ENCODE measurements around the gene SLC29A3. TPM values are rescaled to one million over a fixed set of nuclear protein-coding genes. Genes with fewer than 3 reads are reported as not detected.

The SLC29A3 gene
- total RNA-seq (2021; ENCODE audit: unreplicated experiment) (7.6 TPM), Bru-seq, nascent RNA (percentile 51 among the genes with signal in this experiment), BruChase-seq, experiment 1, labeled RNA remaining after a 2-hour chase (percentile 45 among the genes with signal in this experiment), BruChase-seq, experiment 2, labeled RNA remaining after a 6-hour chase (percentile 43 among the genes with signal in this experiment)
- polyA plus RNA-seq (2012; ENCODE audit: insufficient read length) = 7.1 TPM
- long read RNA-seq, partial matches to known transcripts = 1 of 7 reads
- long read RNA-seq, other reads (novel, unspliced or antisense) = 1 of 7 reads

DNA sequence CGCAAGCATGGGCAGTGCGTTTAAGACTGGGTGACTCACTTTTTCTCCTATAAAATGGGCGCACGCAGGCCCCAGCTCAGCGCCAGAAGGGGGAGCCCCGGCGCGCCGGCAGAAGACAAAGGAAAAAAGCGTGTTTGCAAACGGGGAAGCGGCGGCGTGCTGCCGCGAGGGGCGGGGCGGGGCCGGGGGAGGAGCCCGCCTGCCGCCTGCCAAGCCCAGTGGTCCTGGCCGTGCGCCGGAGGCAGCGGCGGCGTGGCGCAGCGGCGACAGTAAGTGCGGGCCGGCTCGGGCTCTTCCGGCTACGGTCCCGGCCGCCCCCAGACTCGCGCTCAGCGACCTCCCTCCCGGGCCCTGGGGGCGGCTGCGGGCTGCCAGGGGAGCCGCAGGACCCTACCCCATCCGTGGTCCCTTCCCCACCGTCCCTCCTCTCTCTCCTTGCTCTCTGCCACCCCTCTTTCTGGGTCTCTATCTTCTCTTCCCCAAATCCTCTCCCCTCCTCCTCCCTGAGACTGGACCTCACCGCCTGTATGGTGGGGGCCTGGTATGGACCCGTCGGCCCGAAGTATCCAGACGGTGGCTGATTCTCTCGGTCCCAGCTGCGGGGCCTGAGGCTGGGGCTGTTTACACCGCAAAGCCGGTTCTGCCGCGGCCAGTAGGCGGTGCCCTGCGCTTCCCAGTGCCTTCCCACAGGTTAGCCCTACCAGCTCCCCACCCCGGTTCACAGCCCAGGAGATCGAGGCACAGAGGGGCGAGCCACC, at the start of gene SLC29A3:
Gene SLC29A3, plus strand, starts transcription at position 218 of the 758 bp plus-strand sequence. Its CDS starts 51 bp downstream, at position 269.
- in situ Hi-C loops (cut with HindIII; ENCODE audit: low pct_unique_long_range_greater_than_20kb, low sequenced_read_pairs) = no loop called here
- CTCF ChIA-PET = interaction anchor here (0.6 to 1.4 kb wide), 10 partner anchors 17 to 521 kb away, joined by 3 to 9 read pairs (median 5); no protein-coding TSS in a partner anchor
- DNase-seq (ENCODE audit: low read depth, low spot score) (no peak), ATAC-seq (peak; percentile 95)
- intact Hi-C loops (cut with micrococcal nuclease; ENCODE audit: unreplicated experiment) = loop anchor here (5.0 to 10.0 kb wide), 2 partner anchors 63 to 496 kb away; no protein-coding TSS in a partner anchor
- no TSS peak for BruUV-seq (replicated peaks)
- no peak for TF ChIP-seq SIN3A (IDR thresholded peaks at IDR 0.05; ENCODE audit: borderline replicate concordance, insufficient read depth, low read depth, low read length)
- TF ChIP-seq TCF7L2 (IDR thresholded peaks at IDR 0.05; ENCODE audit: low read depth, low read length) = peak; percentile 74
- TF ChIP-seq, protein P1, sequence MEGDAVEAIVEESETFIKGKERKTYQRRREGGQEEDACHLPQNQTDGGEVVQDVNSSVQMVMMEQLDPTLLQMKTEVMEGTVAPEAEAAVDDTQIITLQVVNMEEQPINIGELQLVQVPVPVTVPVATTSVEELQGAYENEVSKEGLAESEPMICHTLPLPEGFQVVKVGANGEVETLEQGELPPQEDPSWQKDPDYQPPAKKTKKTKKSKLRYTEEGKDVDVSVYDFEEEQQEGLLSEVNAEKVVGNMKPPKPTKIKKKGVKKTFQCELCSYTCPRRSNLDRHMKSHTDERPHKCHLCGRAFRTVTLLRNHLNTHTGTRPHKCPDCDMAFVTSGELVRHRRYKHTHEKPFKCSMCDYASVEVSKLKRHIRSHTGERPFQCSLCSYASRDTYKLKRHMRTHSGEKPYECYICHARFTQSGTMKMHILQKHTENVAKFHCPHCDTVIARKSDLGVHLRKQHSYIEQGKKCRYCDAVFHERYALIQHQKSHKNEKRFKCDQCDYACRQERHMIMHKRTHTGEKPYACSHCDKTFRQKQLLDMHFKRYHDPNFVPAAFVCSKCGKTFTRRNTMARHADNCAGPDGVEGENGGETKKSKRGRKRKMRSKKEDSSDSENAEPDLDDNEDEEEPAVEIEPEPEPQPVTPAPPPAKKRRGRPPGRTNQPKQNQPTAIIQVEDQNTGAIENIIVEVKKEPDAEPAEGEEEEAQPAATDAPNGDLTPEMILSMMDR (IDR thresholded peaks at IDR 0.05) = peak; percentile 93
- TF ChIP-seq POLR2AphosphoS5 (IDR thresholded peaks at IDR 0.05; ENCODE audit: low read depth, low read length) = 0 out of 2 replicates have a peak, but pooled peaks have one; percentile 32
- H3K9me3 ChIP-seq (ENCODE audit: control insufficient read depth, insufficient read depth, low read depth, low read length) = no peaks in the 10 kb centered on the region
- peaks cover 10% of the 10 kb centered on the region for H3K4me1 ChIP-seq (ENCODE audit: control insufficient read depth, insufficient read depth, low read length)
- H3K4me3 ChIP-seq (ENCODE audit: low read depth in 2 of 2, low read length in 2 of 2) = peak within 1 kb of the TSS; percentile 75 to 80
- peak within 1 kb of the TSS; percentile 69 for H3K27ac ChIP-seq (ENCODE audit: low read length)
- no peaks in the 10 kb centered on the region for H3K27me3 ChIP-seq (ENCODE audit: control insufficient read depth, insufficient read depth, low read length)
- H3K36me3 ChIP-seq (ENCODE audit: control insufficient read depth, insufficient read depth, low read length) = no peaks in the 10 kb centered on the region
- POLR2A ChIA-PET = interaction anchor here (0.6 to 0.7 kb wide), 3 partner anchors 9 to 173 kb away, joined by 3 to 12 read pairs (median 9); no protein-coding TSS in a partner anchor

DNA sequence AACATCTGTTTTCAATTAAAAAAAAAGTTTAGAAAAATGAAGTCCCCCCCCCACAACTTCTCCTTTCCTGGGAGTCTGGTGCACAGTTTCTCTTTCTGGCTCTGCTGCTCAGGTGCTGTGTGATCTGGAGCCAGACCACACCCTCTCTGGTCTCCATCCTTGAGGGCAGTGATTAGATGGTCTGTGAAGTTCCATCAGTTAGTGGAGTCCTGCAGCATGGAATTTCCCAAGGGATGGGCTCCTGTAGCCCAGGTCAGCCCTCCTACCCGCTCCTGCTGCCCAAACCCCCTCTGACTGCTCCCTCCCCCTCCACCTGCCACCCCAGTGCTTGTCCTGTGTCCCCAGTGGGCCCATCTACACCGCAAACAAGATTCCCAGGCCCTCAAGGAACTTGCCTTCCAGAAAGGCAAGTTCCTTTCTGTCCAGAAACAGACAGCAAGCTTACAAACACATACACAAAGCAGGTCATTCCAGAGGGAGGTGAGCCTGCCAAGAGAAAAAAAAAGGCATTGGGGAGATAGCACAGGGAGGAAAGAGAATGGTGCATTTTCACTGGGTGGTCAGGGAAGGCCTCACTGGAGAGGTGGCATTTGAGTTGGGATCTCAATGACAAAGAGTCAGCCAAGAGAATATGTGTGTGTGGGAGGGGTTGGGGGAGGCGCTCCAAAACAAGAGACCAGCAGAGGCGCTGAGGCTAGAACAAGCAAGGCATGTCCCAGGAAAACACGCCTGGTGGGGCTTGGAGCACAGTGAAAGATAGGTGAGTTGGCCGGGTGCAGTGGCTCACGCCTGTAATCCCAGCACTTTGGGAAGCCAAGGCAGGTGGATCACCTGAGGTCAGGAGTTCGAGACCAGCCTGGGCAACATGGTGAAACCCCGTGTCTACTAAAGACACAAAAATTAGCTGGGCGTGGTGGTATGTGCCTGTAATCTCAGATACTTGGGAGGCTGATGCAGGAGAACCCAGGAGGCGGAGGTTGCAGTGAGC, 49.5 kb upstream of the SLC29A3 start:
- ChIA-PET CTCF (interaction anchor here (0.6 to 1.7 kb wide), 15 partner anchors 10 to 919 kb away, joined by 3 to 9 read pairs (median 4); partner anchors contain the start of genes CDH23 and SLC29A3), POLR2A (interaction anchor here (0.7 kb wide), 1 partner anchor 14 kb away, joined by 3 read pairs; no protein-coding TSS in a partner anchor)
- intact Hi-C loops (cut with micrococcal nuclease; ENCODE audit: unreplicated experiment) (loop anchor here (5.0 kb wide), 1 partner anchor 367 kb away; no protein-coding TSS in a partner anchor), in situ Hi-C loops (cut with HindIII; ENCODE audit: low pct_unique_long_range_greater_than_20kb, low sequenced_read_pairs) (no loop called here)
- DNase-seq (ENCODE audit: low read depth, low spot score) = no peak
- Histone ChIP-seq H3K27me3 (ENCODE audit: control insufficient read depth, insufficient read depth, low read length) (no peaks in the 10 kb centered on the region), H3K36me3 (ENCODE audit: control insufficient read depth, insufficient read depth, low read length) (no peaks in the 10 kb centered on the region), H3K27ac (ENCODE audit: low read length) (no peak overlapping the region), H3K4me3 (ENCODE audit: low read depth in 2 of 2, low read length in 2 of 2) (no peak overlapping the region), H3K4me1 (ENCODE audit: control insufficient read depth, insufficient read depth, low read length) (peaks cover 9% of the 10 kb centered on the region), H3K9me3 (ENCODE audit: control insufficient read depth, insufficient read depth, low read depth, low read length) (no peaks in the 10 kb centered on the region)
- ATAC-seq = no peak
- no TSS peak for BruUV-seq (replicated peaks)
- TF ChIP-seq TCF7L2 (IDR thresholded peaks at IDR 0.05; ENCODE audit: low read depth, low read length) (no peak), SIN3A (IDR thresholded peaks at IDR 0.05; ENCODE audit: borderline replicate concordance, insufficient read depth, low read depth, low read length) (no peak), POLR2AphosphoS5 (IDR thresholded peaks at IDR 0.05; ENCODE audit: low read depth, low read length) (no peak), REST (IDR thresholded peaks at IDR 0.05; ENCODE audit: insufficient read depth in 1 of 2, low read depth in 2 of 2, low read length in 1 of 2) (no peak)
- TF ChIP-seq, protein P1 (IDR thresholded peaks at IDR 0.05) = no peak

Measured in Panc1 (cell line).